GM12878 (cell line): ENCODE data around the gene EPHB2. TPM values are rescaled to one million over a fixed set of nuclear protein-coding genes. Genes with fewer than 3 reads are reported as not detected.
A peak's percentile ranks its signal among the peaks of the same experiment; 100 is the strongest.

Experiments
- ATAC-seq: fragments of 200-7000 bp; cut with Tn5 transposase; 3 replicates; pipeline ENCODE4 v1.9.1; 2020; ENCODE audit warnings: mild to moderate bottlenecking, moderate library complexity
- BruUV-seq: library from RNA; stranded (reverse); fragments of 400-500 nt; replicated peaks from 2 replicates; lab custom pipeline; 2021; lab: Mats Ljungman, UMichigan
- CTCF ChIA-PET: fragments of 300-600 bp; sonication (Branson Sonifier 250); formaldehyde crosslinking; extraction: SDS; loops from one replicate; lab custom pipeline; 2021; ENCODE audit warnings: inconsistent platforms; lab: Yijun Ruan, JAX
- POLR2A ChIA-PET: fragments of 350-600 bp; formaldehyde crosslinking; extraction: SDS; loops from one replicate; lab custom pipeline; 2021; ENCODE audit warnings: inconsistent platforms; lab: Charles Lee
- RAD21 ChIA-PET: fragments of 300-600 bp; sonication (Branson Sonifier 250); formaldehyde crosslinking; loops from one replicate; lab custom pipeline; 2023; ENCODE audit warnings: antibody characterized with exemption; ENCODE audit not compliant: unreplicated experiment; lab: Charles Lee
- SMC1A ChIA-PET: fragments of 300-600 bp; sonication (Branson Sonifier 250); formaldehyde crosslinking; loops from one replicate; lab custom pipeline; 2023; ENCODE audit not compliant: unreplicated experiment, uncharacterized antibody; lab: Charles Lee
- DNase-seq: peaks from one replicate; pipeline ENCODE4 v3.0.0-alpha.2; 2011; ENCODE audit warnings: low read depth, low spot score
- FAIRE-seq: peaks from 3 replicates; lab custom pipeline; 2011; peaks lifted over from hg19 to GRCh38; lab: Jason Lieb, UNC
- H2AFZ ChIP-seq: 2 replicates; pipeline ENCODE4 v1.6.0; 2011; ENCODE audit warnings: low read depth, low read length, control low read depth; ENCODE audit not compliant: control insufficient read depth
- H3K27ac ChIP-seq: 2 replicates; pipeline ENCODE4 v1.5.1; 2011; ENCODE audit warnings: control low read depth; ENCODE audit not compliant: control insufficient read depth, insufficient read depth
- H3K27me3 ChIP-seq, 2 experiments: replicated peaks in 1 of 2; 2 replicates each; pipeline versions ENCODE4 v1.6.0 to v1.6.1; 2011; ENCODE audit warnings: low read length in 1 of 2; ENCODE audit not compliant: control insufficient read depth in 2 of 2, insufficient read depth in 2 of 2
- H3K36me3 ChIP-seq, 2 experiments: 2 replicates each; pipeline ENCODE4 v1.5.1; 2011; ENCODE audit warnings: low read length in 1 of 2; ENCODE audit not compliant: control insufficient read depth in 2 of 2, insufficient read depth in 2 of 2
- H3K4me1 ChIP-seq: 2 replicates; pipeline ENCODE4 v1.6.1; 2011; ENCODE audit warnings: mild to moderate bottlenecking, low read length, moderate library complexity, mixed read lengths; ENCODE audit not compliant: control insufficient read depth, insufficient read depth
- H3K4me2 ChIP-seq: 2 replicates; pipeline ENCODE4 v1.6.0; 2011; ENCODE audit warnings: control low read depth; ENCODE audit not compliant: control insufficient read depth, insufficient read depth
- H3K4me3 ChIP-seq: fragments of 200-600 bp; sonication (generic); 2 replicates; pipeline ENCODE4 v1.5.1; 2016
- H3K79me2 ChIP-seq: 2 replicates; pipeline ENCODE4 v1.6.0; 2011; ENCODE audit warnings: low read length; ENCODE audit not compliant: control insufficient read depth, insufficient read depth
- H3K9ac ChIP-seq: 2 replicates; pipeline ENCODE4 v1.8.0; 2011; ENCODE audit warnings: low read length, control low read depth, mixed read lengths; ENCODE audit not compliant: control insufficient read depth, insufficient read depth
- H3K9me3 ChIP-seq: replicated peaks from 3 replicates; pipeline ENCODE4 v1.5.1; 2011; ENCODE audit warnings: mild to moderate bottlenecking, low read length; ENCODE audit not compliant: control insufficient read depth, insufficient read depth
- H4K20me1 ChIP-seq: 2 replicates; pipeline ENCODE4 v1.6.0; 2011; ENCODE audit not compliant: control insufficient read depth, insufficient read depth
- ATF7 ChIP-seq: fragments of 450-650 bp; IDR thresholded peaks from 2 replicates; pipeline ENCODE4 v1.6.1; 2016; ENCODE audit warnings: low read depth, mild to moderate bottlenecking
- CTCF ChIP-seq, 3 experiments: IDR thresholded peaks in 2 of 3; conservative IDR thresholded peaks in 1 of 3; 2 replicates each; pipeline ENCODE4 v1.5.1; 2011; ENCODE audit warnings: low read depth in 3 of 3, low read length in 3 of 3, mild to moderate bottlenecking in 3 of 3, control low read depth in 2 of 3, moderate library complexity in 2 of 3, inconsistent platforms in 1 of 3, mixed read lengths in 1 of 3; ENCODE audit not compliant: control insufficient read depth in 2 of 3, insufficient read depth in 1 of 3; ENCODE audit errors: extremely low read depth in 1 of 3
- MEF2A ChIP-seq: IDR thresholded peaks from 2 replicates; pipeline ENCODE4 v1.6.1; 2011; ENCODE audit warnings: low read depth, mild to moderate bottlenecking, low read length, moderate library complexity; ENCODE audit not compliant: insufficient read depth
- MXI1 ChIP-seq: fragments of 150-350 bp; IDR thresholded peaks from 2 replicates; pipeline ENCODE4 v1.6.1; 2011; ENCODE audit warnings: low read depth, mild to moderate bottlenecking, inconsistent platforms, low read length, improper control_type of control experiment
- POLR2AphosphoS5 ChIP-seq: IDR thresholded peaks from 2 replicates; pipeline ENCODE4 v1.6.1; 2011; ENCODE audit warnings: mild to moderate bottlenecking, low read length, inconsistent platforms
- RAD21 ChIP-seq: IDR thresholded peaks from 2 replicates; pipeline ENCODE4 v1.6.1; 2011; ENCODE audit warnings: mild to moderate bottlenecking, low read depth, low read length, moderate library complexity; ENCODE audit not compliant: insufficient read depth
- RBBP5 ChIP-seq: fragments of 200-600 bp; sonication (generic); conservative IDR thresholded peaks from 2 replicates; pipeline ENCODE4 v1.6.1; 2016
- TARDBP ChIP-seq: IDR thresholded peaks from 2 replicates; pipeline ENCODE4 v1.6.1; 2016; ENCODE audit warnings: borderline replicate concordance
- WGBS: methylation state at CpG from one replicate; pipeline ENCODE4 v1.1.6; 2016; ENCODE audit warnings: low lambda C conversion rate; ENCODE audit not compliant: insufficient replicate concordance, insufficient coverage; ENCODE audit errors: missing lambda C conversion rate; 5-methylcytosine and 5-hydroxymethylcytosine counted together
- in situ Hi-C: fragments of 300-500 bp; cut with MboI; formaldehyde crosslinking; loops from 9 replicates; pipeline ENCODE4 v1.14.3; 2018; ENCODE audit warnings: mixed read lengths
- intact Hi-C: fragments of 100-400 bp; cut with micrococcal nuclease; formaldehyde crosslinking; loops from one replicate; pipeline ENCODE4 v1.14.2; 2022; ENCODE audit not compliant: unreplicated experiment
- polyA plus RNA-seq, 11 experiments: library from polyadenylated mRNA; depleted of rRNA in 4 of 11; unstranded in 6 of 11; stranded (reverse) in 5 of 11; fragments of >200 nt; fragmentation: Nextera tagmentation in 4 of 11; fragmentation: Illumina TruSeq in 1 of 11; extraction: Ambion mirVana in 4 of 11; extraction: Trizol in 1 of 11; gene quantifications; 1 replicate in 1 of 11; 2 replicates in 10 of 11; pipeline versions ENCODE4 v1.2.1 to v1.2.3, GENCODE V29; 2011 to 2016; ENCODE audit warnings: inconsistent platforms in 2 of 11, missing spikeins in 2 of 11, low read depth in 1 of 11
- total RNA-seq, 4 experiments: library from RNA; depleted of rRNA in 3 of 4; stranded (reverse); fragments of >200 nt in 3 of 4; fragmentation: Illumina TruSeq in 1 of 4; extraction: Trizol in 1 of 4; gene quantifications; 2 replicates each; pipeline versions ENCODE4 v1.2.1 to v1.2.3, GENCODE V29; 2013 to 2021

EPHB2 gene
- total and polyA plus RNA-seq, 10 of the 15 experiments (the other 5 are each of a cell fraction or from before 2014, with no cell fraction given): 0.13 to 3.3 (median 0.92) TPM

DNA sequence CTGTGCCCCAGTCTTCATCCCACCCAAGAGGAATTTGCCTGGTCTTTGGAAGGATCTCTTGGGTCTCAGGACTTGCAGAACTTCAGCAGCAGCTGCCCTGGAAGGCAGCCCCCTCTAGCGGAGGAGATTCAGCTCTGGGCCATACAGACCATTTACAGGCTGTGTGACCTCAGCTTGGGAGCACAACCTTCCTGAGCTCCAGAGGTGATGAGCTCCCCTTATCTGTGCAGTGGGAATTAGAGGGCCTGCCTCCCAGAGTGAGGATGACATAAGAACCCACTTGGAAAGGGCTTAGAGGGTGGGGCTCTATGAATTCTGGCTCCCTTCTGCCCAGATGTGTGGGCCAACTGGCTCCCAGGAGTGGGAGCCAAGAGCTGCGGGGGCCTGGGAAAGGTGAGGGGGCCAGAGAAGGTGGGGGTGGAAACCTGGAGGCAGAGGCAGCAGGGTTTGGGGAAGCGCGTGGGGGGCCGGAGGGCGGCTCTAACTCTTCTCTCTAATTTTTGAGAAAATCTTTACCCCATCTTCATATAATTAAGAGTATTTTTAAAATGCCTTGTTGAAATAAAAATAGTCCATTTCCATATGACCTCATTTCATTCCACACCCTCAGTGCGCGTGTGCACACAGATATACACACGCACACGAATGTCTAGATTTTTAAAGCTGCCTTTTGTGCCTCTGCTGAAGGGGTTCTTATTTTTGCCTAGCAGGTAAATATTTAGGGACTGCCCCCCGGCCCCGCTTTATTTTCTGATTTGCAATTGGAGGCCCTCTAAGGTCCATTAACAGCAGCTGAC is 21.5 kb downstream of the EPHB2 start:
- in situ Hi-C loops (no loop called here), intact Hi-C loops (loop anchor here (1.0 kb wide), 1 partner anchor 28 kb away; no protein-coding TSS in a partner anchor)
- TF ChIP-seq ATF7 (no peak), RBBP5 (no peak), MEF2A (no peak), CTCF (IDR thresholded peaks at IDR 0.05 in 2 of 3, conservative IDR thresholded peaks at IDR 0.05 in 1 of 3; ENCODE audit: control insufficient read depth in 2 of 3, extremely low read depth in 1 of 3, insufficient read depth in 1 of 3, low read depth in 3 of 3, low read length in 3 of 3) (peak; percentile 36 to 51 (median 49); a peak in 5 of 6 replicates), POLR2AphosphoS5 (no peak), TARDBP (no peak), MXI1 (no peak), RAD21 (peak; percentile 51)
- ATAC-seq (peak; percentile 45; the same call in 2 of the 3 replicates), FAIRE-seq (no peak), DNase-seq (no peak)
- ChIA-PET RAD21 (interaction anchor here (0.7 to 2.3 kb wide), 3 partner anchors 24 to 150 kb away, joined by 3 to 10 read pairs (median 7); no protein-coding TSS in a partner anchor), SMC1A (interaction anchor here (1.1 to 1.7 kb wide), 2 partner anchors 28 to 130 kb away, joined by 3 to 9 read pairs; no protein-coding TSS in a partner anchor), CTCF (interaction anchor here (0.6 to 4.8 kb wide), 9 partner anchors 9 to 1377 kb away, joined by 3 to 42 read pairs (median 3); no protein-coding TSS in a partner anchor), POLR2A (no interaction called here)
- no peaks in the 10 kb centered on the region for H3K9me3 ChIP-seq
- H3K9ac ChIP-seq: no peak overlapping the region
- no peaks in the 10 kb centered on the region for H4K20me1 ChIP-seq
- no peaks in the 10 kb centered on the region; a peak in 2 of 4 replicates for H3K27me3 ChIP-seq
- H3K36me3 ChIP-seq: no peaks in the 10 kb centered on the region
- BruUV-seq: no TSS peak
- H3K79me2 ChIP-seq: no peaks in the 10 kb centered on the region
- no peaks in the 10 kb centered on the region for H3K4me1 ChIP-seq
- no peak overlapping the region for H3K4me3 ChIP-seq
- H2AFZ ChIP-seq: no peak overlapping the region
- WGBS: 68% methylated on average over 12 of the region's 12 CpGs
- no peak overlapping the region for H3K27ac ChIP-seq
- H3K4me2 ChIP-seq: no peak overlapping the region
